HCT116 (cell line): ENCODE measurements around the gene ABCB6. TPM values are rescaled to one million over a fixed set of nuclear protein-coding genes. Genes with fewer than 3 reads are reported as not detected.

Experiments used
- ATAC-seq: fragments of 200-7000 bp; cut with Tn5 transposase; 2 replicates; pipeline ENCODE4 v1.9.1; 2020; ENCODE audit warnings: mild to moderate bottlenecking, moderate library complexity
- BruUV-seq: library from RNA; stranded (reverse); fragments of 400-500 nt; replicated peaks from 2 replicates; lab custom pipeline; 2021; lab: Mats Ljungman, UMichigan
- CTCF ChIA-PET: fragments of 300-600 bp; sonication (Branson Sonifier 250); formaldehyde crosslinking; loops from one replicate; lab custom pipeline; 2021; ENCODE audit warnings: antibody characterized with exemption; lab: Charles Lee
- POLR2A ChIA-PET: fragments of 300-600, 350-600 bp; sonication (Branson Sonifier 250); formaldehyde crosslinking; loops from one replicate; lab custom pipeline; 2021; ENCODE audit warnings: antibody characterized with exemption; lab: Charles Lee
- RAD21 ChIA-PET, 2 experiments: fragments of 300-600 bp; sonication (Branson Sonifier 250); formaldehyde crosslinking; loops; one replicate each; lab custom pipeline; 2023; ENCODE audit warnings: low total read pairs in 2 of 2; ENCODE audit not compliant: uncharacterized antibody in 2 of 2, unreplicated experiment in 2 of 2, low non-redundant PET in 1 of 2; lab: Charles Lee
- DNase-seq: peaks from one replicate; pipeline ENCODE4 v3.0.0-alpha.2; 2010; ENCODE audit warnings: low read depth, low spot score
- H2AFZ ChIP-seq: fragments of 200-600 bp; shearing (Covaris generic), sonication (generic); 2 replicates; pipeline ENCODE4 v1.6.1; 2017; ENCODE audit warnings: low read depth, mixed run types, mixed read lengths, antibody characterized with exemption, low read length; ENCODE audit not compliant: poor library complexity, severe bottlenecking
- H3K27ac ChIP-seq: 2 replicates; pipeline ENCODE4 v1.5.1; 2012; ENCODE audit warnings: low read depth, low read length
- H3K27me3 ChIP-seq: fragments of 200-600 bp; sonication (generic); 2 replicates; pipeline ENCODE4 v1.6.1; 2016; ENCODE audit warnings: mixed run types, low read length, mixed read lengths; ENCODE audit not compliant: insufficient read depth
- H3K36me3 ChIP-seq, 2 experiments: fragments of 200-500 bp in 1 of 2; fragments of 200-600 bp in 1 of 2; sonication (Bioruptor generic) in 1 of 2; sonication (generic) in 1 of 2; 2 replicates each; pipeline versions ENCODE4 v1.5.1 to v1.6.1; 2014 to 2016; ENCODE audit warnings: low read length in 2 of 2, inconsistent platforms in 1 of 2, mixed read lengths in 1 of 2, mixed run types in 1 of 2; ENCODE audit not compliant: insufficient read depth in 2 of 2, control insufficient read depth in 1 of 2
- H3K4me1 ChIP-seq, 2 experiments: fragments of 200-600 bp in 1 of 2; sonication (generic) in 1 of 2; 2 replicates each; pipeline versions ENCODE4 v1.5.1 to v1.6.1; 2012 to 2017; ENCODE audit warnings: low read length in 2 of 2, inconsistent platforms in 1 of 2, mild to moderate bottlenecking in 1 of 2, mixed read lengths in 1 of 2, mixed run types in 1 of 2, moderate library complexity in 1 of 2; ENCODE audit not compliant: insufficient read depth in 2 of 2, control insufficient read depth in 1 of 2
- H3K4me2 ChIP-seq: fragments of 200-600 bp; sonication (generic); 2 replicates; pipeline ENCODE4 v1.6.1; 2017; ENCODE audit warnings: mixed run types, low read length, mixed read lengths
- H3K4me3 ChIP-seq, 2 experiments: fragments of 200-600 bp in 1 of 2; sonication (generic) in 1 of 2; replicated peaks in 1 of 2; 2 replicates each; pipeline ENCODE4 v1.5.1; 2011 to 2016; ENCODE audit warnings: low read length in 2 of 2, control low read depth in 1 of 2, low read depth in 1 of 2, mild to moderate bottlenecking in 1 of 2, mixed read lengths in 1 of 2, mixed run types in 1 of 2
- H3K79me2 ChIP-seq: fragments of 200-600 bp; sonication (generic); 2 replicates; pipeline ENCODE4 v1.6.1; 2017; ENCODE audit warnings: mild to moderate bottlenecking, mixed run types, low read length, moderate library complexity, mixed read lengths; ENCODE audit not compliant: insufficient read depth
- H3K9ac ChIP-seq: fragments of 200-600 bp; sonication (generic); 2 replicates; pipeline ENCODE4 v1.6.1; 2016; ENCODE audit warnings: low read length, mixed read lengths
- H3K9me2 ChIP-seq: fragments of 200-600 bp; sonication (generic), shearing (Covaris generic); 2 replicates; pipeline ENCODE4 v1.6.1; 2017; ENCODE audit warnings: mixed run types, mild to moderate bottlenecking, moderate library complexity; ENCODE audit not compliant: insufficient read depth
- H3K9me3 ChIP-seq, 2 experiments: fragments of 200-500 bp in 1 of 2; fragments of 200-600 bp in 1 of 2; sonication (Bioruptor generic) in 1 of 2; sonication (generic) in 1 of 2; 2 replicates each; pipeline ENCODE4 v1.6.1; 2014 to 2017; ENCODE audit warnings: low read length in 2 of 2, mixed read lengths in 2 of 2, inconsistent platforms in 1 of 2, low read depth in 1 of 2, mild to moderate bottlenecking in 1 of 2, mixed run types in 1 of 2, moderate library complexity in 1 of 2; ENCODE audit not compliant: control insufficient read depth in 1 of 2, insufficient read depth in 1 of 2
- H4K20me1 ChIP-seq: fragments of 200-600 bp; sonication (generic), shearing (Covaris generic); 2 replicates; pipeline ENCODE4 v1.6.1; 2017; ENCODE audit warnings: mixed run types, mild to moderate bottlenecking, moderate library complexity; ENCODE audit not compliant: insufficient read depth
- POLR2A ChIP-seq: IDR thresholded peaks from 2 replicates; pipeline ENCODE4 v1.7.0; 2011; ENCODE audit warnings: borderline replicate concordance; ENCODE audit not compliant: insufficient read depth, insufficient read length; ENCODE audit errors: extremely low read depth
- POLR2AphosphoS5 ChIP-seq: IDR thresholded peaks from 2 replicates; pipeline ENCODE4 v1.6.1; 2011; ENCODE audit warnings: mild to moderate bottlenecking, low read depth, low read length, moderate library complexity
- YY1 ChIP-seq: IDR thresholded peaks from 2 replicates; pipeline ENCODE4 v1.6.1; 2011; ENCODE audit warnings: low read length, low read depth, moderate library complexity, mild to moderate bottlenecking; ENCODE audit not compliant: insufficient replicate concordance; ENCODE audit errors: extremely low read depth
- ZNF274 ChIP-seq: fragments of 200-500 bp; sonication (Bioruptor generic); IDR thresholded peaks from 2 replicates; pipeline ENCODE4 v1.6.1; 2014; ENCODE audit warnings: mild to moderate bottlenecking, low read depth, low read length, inconsistent platforms
- intact Hi-C: fragments of 100-400 bp; cut with micrococcal nuclease; formaldehyde crosslinking; loops from 2 replicates; pipeline ENCODE4 v1.10.0; 2022
- total RNA-seq: library from RNA; stranded (reverse); gene quantifications from one replicate; pipeline ENCODE4 v1.2.1, GENCODE V29; 2021; ENCODE audit not compliant: unreplicated experiment

ABCB6 gene
- total RNA-seq, 1 experiment from 2014 or later: 24.5 TPM

DNA sequence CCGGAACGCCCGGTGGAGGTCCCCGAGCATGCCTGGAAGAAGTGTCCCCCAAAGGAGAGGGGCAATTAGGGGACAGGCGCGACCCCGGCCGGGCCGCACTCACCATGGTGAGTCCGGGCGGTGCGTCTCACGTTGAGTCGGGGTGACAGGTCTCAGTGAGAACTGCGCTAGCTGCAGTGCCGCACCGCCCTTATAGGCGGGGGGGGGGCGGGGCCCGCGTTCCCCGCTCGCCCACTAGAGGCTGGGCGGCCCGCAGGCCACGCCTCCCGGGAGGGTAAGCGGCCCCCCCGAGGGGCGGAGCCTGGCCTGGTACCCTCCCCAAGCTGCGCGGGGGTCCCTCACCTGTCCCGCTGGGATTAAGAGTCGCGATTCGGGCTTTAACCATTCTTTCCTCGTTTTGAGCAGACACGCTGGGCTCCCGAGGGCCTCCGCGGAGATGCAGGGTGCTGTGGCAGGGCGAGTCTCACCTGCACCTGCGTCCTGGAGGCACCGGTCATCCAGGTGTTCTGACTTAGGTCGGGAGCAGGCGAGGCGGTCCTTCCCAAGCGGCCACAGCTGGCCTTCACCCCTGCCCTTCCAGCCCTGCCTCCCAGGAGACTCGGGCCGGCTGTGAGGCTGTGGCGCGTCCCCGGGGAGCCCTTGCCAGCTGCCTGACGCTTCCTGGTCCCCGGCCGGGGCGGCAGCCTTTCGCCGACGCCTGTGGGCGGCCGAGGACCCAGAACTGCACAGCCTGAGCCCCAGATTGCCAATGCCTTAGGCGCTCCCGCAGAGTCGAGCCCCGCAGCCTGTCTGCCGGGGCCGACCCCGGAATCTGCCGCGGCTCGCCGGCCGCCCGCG, 35.2 kb upstream of the ABCB6 start, which contains the start of gene TUBA4A:
Gene TUBA4A, minus strand, starts transcription at position 166 of the 837 bp plus-strand sequence. Its CDS starts 60 bp downstream, at position 106.
- intact Hi-C loops: loop anchor here (2.0 kb wide), 1 partner anchor 41 kb away; no protein-coding TSS in a partner anchor
- H4K20me1 ChIP-seq: no peaks in the 10 kb centered on the region
- no peaks in the 10 kb centered on the region for H3K9me2 ChIP-seq
- peak within 1 kb of the TSS; percentile 69 to 84 for H3K4me3 ChIP-seq
- ATAC-seq: peak; percentile 87
- peak within 1 kb of the TSS; percentile 55 for H3K27ac ChIP-seq
- H3K4me2 ChIP-seq: peak within 1 kb of the TSS; percentile 97
- ChIA-PET CTCF (interaction anchor here (0.9 to 1.9 kb wide), 2 partner anchors 23 to 25 kb away, joined by 3 to 6 read pairs; partner anchors contain the start of gene DNAJB2), RAD21 (interaction anchor here in 1 of 2 experiments (0.6 kb wide), 1 partner anchor 41 kb away, joined by 3 read pairs; no protein-coding TSS in a partner anchor), POLR2A (interaction anchor here (0.9 to 1.8 kb wide), 4 partner anchors 9 to 41 kb away, joined by 3 to 7 read pairs (median 6); partner anchors contain the start of genes DNAJB2, GLB1L and STK16)
- H2AFZ ChIP-seq: peak within 1 kb of the TSS; percentile 74
- no peaks in the 10 kb centered on the region for H3K9me3 ChIP-seq
- H3K4me1 ChIP-seq: peaks cover 25 to 52% of the 10 kb centered on the region in 2 experiments
- TF ChIP-seq ZNF274 (no peak), POLR2AphosphoS5 (peak; percentile 98), POLR2A (peak; percentile 96), YY1 (peak; percentile 16)
- peaks cover 5% of the 10 kb centered on the region; the same call in 1 of the 2 replicates for H3K27me3 ChIP-seq
- no TSS peak for BruUV-seq
- peak; percentile 49 for DNase-seq
- peaks cover 0 to 3% of the 10 kb centered on the region in 2 experiments; a peak in 1 of 4 replicates for H3K36me3 ChIP-seq
- H3K79me2 ChIP-seq: peaks cover 20% of the 10 kb centered on the region; the same call in 1 of the 2 replicates
- peak within 1 kb of the TSS; percentile 77 for H3K9ac ChIP-seq
